HG02840 (cell line): Measurements from ENCODE around the gene FBXL15.

Source experiments
- ATAC-seq: cut with Tn5 transposase; IDR thresholded peaks from one replicate; pipeline ENCODE4 v1.9.1; 2021; ENCODE audit warnings: mild to moderate bottlenecking, moderate library complexity, moderate number of reproducible peaks; ENCODE audit not compliant: unreplicated experiment, low FRiP score

The FBXL15 gene, protein sequence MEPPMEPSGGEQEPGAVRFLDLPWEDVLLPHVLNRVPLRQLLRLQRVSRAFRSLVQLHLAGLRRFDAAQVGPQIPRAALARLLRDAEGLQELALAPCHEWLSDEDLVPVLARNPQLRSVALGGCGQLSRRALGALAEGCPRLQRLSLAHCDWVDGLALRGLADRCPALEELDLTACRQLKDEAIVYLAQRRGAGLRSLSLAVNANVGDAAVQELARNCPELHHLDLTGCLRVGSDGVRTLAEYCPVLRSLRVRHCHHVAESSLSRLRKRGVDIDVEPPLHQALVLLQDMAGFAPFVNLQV

DNA sequence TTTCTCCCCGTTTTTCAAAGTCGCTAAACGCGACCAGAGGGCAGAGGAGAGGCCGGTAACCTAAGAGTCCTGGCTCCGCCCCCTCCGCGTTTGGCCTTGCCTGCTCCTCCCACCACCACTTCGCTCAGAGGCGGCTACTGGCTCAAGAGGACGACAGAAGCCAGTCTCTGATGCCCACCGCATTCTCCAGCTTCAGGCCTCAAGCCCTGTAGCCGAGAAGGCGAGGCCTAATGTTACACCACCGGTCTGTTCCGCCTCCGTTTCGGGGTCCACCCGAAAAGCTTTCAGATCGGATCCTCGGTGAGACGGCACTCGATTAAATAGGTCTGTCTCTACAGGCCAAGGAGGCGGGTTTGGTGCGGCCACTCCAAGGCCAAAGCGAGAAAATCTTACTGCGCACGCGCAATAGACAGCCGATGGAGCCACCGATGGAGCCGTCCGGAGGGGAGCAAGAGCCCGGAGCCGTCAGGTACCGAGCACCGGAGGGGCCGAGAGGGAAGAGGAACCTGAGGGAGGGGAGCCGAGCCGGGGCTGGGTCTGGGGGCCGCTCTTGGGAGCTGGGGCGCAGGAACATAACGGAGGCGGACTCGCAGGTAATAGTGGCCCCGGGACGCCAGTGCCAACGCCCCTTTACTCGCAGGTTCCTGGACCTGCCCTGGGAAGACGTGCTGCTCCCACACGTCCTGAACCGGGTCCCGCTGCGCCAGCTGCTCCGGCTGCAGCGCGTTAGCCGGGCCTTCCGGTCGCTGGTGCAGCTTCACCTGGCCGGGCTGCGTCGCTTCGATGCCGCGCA lies at the start of gene FBXL15:
FBXL15 (plus strand) TSS at position 123 of the 793 bp plus-strand sequence; CDS start at position 417, 294 bp downstream.
- ATAC-seq: peak; percentile 83

DNA sequence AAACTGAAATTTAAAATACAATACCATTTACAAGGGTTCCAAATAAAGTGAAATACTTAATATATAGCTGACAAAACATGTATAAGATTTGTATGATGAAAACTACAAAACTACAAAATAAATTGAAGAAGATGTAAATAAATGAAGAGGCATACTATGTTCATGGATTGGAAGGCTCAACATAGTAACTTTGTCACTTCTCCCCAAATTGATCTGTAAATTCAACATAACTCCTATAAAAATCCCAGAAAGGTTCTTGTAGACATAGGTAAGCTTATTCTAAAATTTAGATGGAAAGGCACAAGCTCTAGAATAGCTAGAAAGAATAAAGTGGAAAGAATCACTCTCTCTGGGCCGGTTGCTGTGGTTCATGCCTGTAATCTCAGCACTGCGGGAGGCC lies 49.3 kb upstream of the FBXL15 start:
- no peak for ATAC-seq

DNA sequence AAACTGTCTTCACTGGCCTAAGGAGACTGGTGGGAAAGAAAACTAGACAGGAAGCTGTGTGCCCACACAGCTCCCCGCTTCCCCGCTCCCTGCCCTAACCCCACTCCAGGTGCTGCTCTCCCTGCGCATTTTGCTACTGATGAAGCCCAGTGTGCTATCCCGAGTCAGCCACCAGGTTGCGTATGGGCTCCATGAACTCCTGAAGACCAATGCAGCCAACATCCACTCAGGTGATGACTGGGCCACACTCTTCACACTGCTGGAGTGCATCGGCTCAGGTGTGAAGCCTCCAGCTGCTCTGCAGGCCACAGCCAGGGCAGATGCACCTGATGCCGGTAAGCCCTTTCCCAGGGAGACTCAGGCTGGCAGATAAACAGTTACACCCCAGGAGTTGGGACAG lies 45.4 kb upstream of the FBXL15 start:
- ATAC-seq: no peak

DNA sequence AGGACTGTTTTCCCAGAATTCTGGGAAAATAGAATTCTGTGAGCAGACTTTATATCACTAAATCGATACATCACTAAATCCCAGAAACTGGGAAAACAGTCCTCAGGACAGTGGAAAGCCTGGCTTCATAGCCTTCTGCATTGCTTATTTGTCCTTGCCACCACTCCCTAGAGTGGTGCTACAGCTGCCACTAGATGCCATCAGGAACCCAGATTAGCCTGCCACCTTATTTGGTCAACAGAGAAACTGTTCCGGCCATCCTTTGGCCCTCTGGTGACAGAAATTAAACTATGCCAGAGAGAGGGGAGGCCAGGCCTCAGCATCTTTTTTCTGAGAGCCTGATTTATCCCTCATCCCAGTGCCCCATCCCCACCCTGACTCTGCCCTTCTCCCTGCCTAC lies 44.8 kb upstream of the FBXL15 start:
- ATAC-seq: no peak

DNA sequence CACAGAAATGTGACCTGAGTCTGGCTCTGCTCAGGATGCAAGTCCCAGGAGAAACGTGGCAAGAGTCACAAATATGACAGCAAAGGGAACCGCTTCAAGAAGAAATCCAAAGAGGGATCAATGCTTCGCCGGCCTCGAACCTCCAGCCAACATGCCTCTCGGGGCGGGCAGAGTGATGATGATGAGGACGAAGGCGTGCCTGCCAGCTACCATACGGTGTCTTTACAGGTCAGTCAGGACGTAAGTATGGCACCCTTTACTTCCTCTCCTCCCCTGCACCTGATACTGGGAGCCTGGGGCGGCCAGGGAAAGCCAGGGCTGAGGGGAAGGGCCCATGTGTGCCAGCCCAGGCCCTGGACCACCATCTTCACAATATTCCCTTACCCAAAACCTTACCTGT lies 43.7 kb upstream of the FBXL15 start:
- ATAC-seq: no peak

DNA sequence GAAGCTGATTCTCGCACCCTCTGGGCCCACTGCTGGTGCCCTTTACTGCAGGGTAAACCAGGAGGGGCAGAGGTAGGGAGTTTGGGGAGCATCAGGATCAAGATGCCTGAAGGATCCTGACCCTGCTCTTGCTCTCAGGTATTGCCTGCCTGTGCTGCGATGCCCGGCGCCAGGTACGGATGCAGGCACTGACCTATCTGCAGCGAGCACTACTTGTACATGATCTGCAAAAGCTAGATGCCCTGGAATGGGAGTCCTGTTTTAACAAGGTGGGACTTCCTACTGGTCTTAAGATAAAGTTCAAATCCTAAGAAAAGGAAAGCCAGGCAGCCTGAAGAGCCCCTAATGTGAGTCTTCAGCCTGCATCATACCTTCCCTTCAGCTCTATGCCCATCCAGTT lies 41.3 kb upstream of the FBXL15 start:
- ATAC-seq: no peak

DNA sequence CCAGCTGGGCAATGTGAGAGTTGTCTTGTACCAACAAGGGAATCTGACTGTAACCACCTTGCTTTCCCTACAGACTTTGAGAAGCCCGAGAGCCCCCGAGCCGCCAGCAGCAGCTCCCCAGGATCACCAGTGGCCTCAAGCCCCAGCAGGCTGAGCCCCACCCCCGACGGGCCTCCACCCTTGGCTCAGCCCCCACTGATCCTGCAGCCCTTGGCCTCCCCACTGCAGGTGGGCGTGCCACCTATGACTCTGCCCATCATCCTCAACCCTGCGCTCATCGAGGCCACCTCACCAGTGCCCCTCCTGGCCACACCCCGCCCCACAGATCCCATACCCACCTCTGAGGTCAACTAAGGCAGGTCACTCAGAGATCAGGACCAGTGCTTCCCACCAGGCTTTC lies 38.7 kb upstream of the FBXL15 start:
- ATAC-seq: no peak

DNA sequence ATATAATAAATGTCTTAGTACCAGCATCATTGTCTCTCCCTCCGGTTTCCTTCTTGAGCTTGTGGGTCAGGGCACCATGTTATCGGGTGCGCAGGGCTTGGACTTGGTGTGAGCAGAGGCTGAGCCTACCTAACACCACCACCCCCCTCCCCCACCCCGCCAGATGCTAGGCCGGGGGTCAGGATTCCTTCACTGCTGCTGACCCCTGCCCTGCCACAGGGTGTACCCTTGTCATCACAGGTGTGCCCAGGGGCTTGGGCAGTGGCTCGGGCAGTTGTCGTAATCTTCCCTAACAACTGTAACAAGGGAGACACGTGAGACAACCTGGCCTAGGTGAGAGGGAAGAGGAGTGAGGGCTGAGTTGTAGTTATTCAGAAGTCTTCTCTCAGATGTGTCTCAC lies 37.8 kb upstream of the FBXL15 start:
- ATAC-seq: no peak

DNA sequence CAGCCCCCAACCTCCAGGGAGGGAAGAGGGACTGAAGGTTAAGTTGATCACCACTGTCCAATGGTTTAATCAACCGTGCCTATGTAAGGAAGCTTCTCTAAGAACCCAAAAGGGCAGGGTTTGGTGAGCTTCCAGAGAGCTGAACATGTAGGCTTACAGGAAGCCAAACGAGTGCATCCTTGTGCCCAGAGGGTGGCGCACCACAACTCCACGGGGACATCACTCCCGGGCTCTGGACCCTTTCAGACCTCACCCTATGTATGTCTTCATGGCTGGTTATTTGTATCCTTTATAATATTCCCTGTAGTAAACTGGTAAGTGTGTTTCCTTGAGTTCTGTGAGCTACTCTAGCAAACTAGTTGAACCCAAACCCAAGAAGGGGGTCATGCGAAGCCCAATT lies 36.6 kb upstream of the FBXL15 start:
- no peak for ATAC-seq

DNA sequence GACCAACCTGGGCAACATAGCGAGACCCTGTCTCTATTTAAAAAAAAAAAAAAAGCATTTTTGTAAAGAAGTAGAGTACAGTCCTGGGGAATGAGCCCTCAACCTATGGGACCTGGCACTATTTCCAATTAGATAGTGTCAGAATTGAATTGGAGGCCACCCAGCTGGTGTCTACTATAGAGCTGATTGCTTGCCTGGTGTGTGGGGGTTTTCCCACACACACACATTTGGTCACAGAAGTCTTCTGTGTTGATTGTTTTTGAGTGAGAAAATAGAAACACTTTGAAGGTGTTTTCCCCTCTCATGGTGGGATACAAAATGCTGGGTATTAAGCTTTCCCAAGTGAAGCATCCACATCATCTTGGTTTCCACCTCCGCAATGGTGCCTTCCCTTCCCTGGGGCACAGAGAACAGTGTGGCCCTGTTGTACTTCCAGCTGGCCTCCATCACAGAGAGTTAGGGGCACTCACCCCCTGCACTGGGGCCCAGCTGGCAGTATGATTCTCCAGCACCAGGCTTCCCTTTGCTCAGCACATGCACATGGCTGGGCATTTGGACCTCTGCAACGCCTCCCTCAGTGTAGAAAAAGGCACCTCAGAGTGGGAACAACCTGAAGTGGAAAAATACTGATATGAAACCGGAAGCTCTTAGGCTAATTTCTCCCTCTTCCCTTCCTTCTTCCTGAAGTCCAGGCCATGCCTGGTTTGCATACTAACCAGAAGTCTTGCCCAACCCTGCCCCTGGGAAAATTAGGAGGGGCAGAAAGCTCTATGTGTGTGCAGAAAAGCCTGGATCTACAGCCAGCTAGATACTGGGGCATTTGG lies 35.8 kb upstream of the FBXL15 start:
- no peak for ATAC-seq

DNA sequence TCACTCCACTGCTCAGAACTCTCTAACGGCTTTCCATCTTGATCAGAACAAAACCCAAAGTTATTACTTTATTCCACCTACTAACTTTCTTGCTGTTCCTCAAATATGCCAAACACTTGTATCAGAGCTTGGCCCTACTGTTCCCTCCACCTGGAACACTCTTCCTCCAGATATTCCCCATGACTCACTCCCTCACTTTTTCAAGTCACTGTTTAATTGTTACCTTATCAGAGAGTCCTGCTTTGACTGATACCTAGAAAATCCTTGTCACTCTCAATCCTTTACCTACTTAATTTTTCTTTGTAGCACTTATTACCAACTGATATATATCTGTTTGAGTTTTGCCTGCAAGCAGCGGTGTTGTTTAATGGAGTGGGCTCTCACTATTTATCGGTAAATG lies 30.7 kb upstream of the FBXL15 start:
- ATAC-seq: no peak

DNA sequence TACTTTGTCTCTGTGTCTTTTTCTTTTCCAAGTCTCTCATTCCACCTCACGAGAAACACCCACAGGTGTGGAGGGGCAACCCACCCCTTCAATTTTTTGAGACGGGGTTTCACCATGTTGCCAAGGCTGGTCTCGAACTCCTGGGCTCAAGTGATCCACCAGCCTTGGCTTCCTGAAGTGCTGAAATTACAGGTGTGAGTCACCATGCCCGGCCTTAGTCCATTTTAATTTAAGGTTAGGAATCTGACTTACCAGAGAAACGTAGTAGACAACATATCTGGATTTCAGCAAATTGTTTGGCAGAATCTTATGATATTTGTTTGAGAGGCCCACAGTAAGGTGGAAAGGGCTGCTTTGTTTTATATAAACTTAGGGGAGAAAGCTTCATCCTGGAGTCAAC lies 28.3 kb upstream of the FBXL15 start:
- ATAC-seq: no peak

DNA sequence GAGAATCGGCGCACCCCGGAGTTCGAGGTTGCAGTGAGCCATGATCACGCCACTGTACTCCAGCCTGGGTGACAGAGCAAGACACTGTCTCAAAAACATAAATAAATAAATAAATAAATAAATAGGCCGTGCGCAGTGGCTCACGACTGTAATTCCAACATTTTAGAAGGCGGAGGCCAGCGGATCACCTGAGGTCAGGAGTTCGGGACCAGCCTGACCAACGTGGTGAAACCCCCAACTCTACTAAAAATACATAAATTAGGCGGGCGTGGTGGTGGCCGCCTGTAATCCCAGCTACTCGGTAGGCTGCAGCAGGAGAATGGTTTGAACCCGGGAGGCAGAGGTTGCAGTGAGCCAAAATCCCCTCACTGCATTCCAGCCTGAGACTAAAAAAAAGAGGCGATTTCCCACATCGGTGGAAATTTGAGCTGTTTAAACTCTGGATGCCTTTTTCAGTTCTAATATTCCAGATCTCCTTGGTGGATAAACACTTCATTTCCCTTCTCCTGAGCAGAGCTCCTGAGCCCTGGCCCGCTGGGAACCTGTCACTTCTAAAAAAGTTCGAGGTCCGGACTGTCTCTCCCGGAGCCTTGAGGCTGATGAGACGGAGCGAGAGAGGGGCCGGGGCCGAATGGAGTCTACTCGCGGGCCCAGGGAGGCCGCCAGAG lies 27.1 kb upstream of the FBXL15 start:
- ATAC-seq: no peak

DNA sequence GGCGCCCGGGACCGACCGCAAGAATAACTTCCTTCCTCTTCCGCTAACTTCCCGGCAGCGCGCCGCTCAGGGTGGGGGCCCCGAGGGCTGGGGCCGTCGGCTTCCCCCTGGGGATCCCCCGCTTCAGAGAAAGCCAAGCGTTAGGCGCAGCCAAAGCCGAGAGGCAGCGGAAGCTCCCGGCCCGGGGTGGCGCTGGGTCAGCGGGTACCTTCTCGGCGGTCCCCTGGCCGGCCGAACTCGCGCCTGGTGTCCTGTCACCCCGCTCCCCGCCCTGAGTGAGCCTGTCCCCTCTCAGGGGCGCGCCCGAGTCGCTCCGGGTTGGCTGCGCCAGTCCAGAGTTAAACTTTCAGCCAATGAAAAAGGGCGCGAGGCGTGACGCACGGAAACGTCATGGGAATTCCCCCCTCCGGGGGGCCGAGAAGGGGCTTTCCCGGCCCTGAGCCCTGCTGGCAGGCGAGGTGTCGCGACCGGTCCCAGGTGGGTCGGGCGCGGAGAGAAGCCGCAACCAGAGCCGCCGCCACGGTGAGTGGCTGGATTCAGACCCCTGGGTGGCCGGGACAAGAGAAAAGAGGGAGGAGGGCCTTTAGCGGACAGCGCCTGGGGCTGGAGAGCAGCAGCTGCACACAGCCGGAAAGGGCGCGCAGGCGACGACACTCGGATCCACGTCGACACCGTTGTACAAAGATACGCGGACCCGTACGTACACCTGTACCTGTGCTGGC lies 26.4 kb upstream of the FBXL15 start:
- ATAC-seq: peak; percentile 75

DNA sequence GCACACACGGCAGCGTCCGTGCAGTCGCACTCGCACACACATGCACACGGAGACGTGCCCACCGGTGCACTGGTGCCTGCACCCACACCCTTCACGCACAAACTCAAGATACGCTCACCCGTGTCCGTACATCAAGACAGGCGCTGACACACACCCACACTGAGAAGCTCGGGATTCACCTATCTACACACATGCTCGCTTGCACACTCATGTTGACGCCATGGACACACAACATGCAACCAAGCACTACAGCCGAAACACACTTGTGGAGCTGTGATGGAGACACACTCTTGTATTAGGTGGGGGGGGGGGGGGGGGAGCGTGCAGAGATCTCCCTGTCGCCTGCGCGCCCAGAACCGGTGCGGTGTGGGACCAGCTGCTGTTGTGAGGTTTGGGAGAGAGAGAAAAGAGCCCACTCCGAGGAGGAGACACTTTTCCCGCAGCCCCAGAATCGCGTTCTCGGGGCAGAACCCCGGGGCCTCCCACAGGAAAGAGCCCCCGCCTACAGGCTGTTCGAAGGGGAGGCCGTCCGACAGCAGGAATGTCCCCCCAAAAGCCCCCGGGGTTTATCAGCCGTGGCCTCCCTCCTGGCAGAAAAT lies 25.7 kb upstream of the FBXL15 start:
- no peak for ATAC-seq

DNA sequence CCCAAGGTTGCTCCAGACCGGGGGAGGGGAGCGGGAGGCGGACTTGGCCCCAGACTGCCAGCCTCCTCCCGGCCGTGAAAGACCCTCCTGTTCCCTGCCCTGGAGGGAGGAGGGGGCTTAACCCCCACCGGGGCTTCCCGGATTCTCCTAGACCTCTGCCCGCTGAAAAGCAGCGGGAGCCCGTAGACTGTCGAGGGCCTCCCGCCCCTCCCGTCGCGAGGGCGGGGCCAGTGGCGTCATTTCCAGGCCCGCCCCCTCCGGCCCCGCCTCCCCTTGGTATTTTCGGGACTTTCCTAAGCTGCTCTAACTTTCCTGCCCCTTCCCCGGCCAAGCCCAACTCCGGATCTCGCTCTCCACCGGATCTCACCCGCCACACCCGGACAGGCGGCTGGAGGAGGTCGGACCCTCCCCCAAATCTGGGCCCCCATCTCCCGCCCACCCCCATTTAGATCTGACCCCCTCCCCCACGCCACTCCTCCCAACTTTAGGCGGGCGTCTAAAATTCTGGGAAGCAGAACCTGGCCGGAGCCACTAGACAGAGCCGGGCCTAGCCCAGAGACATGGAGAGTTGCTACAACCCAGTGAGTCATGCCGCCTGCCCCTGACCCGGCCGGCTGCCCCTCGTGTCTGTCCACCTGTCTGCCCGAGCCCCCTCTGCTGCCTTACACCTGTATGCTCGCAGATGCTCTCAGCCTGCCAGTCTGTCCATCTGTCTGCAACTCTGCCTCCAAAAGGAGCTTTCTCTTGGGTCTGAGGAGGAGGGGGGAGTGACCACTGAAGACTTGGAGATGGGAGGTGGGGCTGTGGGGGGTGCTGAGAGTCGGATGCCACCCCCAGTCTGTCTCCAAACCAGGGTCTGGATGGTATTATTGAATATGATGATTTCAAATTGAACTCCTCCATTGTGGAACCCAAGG lies 25.0 kb upstream of the FBXL15 start, which contains the start of gene NFKB2:
NFKB2 (plus strand) TSS at position 306 of the 917 bp plus-strand sequence; CDS start at position 561, 255 bp downstream.
- ATAC-seq: peak; percentile 30

DNA sequence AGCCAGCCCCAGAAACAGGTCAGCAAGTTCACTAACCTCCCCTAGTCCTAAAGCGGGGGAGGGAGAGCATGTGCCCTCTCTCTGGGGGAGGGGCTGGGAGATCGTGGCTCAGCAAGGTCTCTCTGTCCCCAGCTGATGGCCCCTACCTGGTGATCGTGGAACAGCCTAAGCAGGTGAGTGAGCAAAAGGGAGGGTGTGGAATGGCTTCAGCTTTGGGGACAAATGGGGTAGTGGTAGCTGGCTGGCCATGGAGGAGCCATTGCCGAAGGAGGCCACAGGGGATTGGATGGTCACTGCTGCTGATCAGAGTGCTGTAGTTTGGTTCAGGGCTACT lies 24.4 kb upstream of the FBXL15 start:
- ATAC-seq: no peak

DNA sequence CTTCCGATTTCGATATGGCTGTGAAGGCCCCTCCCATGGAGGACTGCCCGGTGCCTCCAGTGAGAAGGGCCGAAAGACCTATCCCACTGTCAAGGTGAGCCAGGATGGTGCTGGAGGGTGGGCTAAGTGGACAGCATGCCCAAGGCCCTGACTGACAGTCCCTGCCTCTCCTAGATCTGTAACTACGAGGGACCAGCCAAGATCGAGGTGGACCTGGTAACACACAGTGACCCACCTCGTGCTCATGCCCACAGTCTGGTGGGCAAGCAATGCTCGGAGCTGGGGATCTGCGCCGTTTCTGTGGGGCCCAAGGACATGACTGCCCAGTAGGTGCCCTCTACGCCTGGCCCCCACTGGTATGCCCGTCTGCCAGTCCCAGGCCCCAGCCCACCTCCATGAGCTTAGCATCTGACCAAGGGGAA lies 23.9 kb upstream of the FBXL15 start:
- ATAC-seq: no peak
